Mononuclear cell (primary cell): ENCODE results near the gene CANT1. TPM values are rescaled to one million over a fixed set of nuclear protein-coding genes. Genes with fewer than 3 reads are reported as not detected.

Experiments used
- H3K27me3 ChIP-seq: 2 replicates; pipeline ENCODE4 v1.6.0; 2011; ENCODE audit warnings: low read length, control low read depth; ENCODE audit not compliant: insufficient read depth
- H3K4me1 ChIP-seq: 2 replicates; pipeline ENCODE4 v1.5.1; 2011; ENCODE audit warnings: mild to moderate bottlenecking, low read length, control low read depth; ENCODE audit not compliant: insufficient read depth
- H3K4me3 ChIP-seq: 2 replicates; pipeline ENCODE4 v1.5.1; 2011; ENCODE audit warnings: mild to moderate bottlenecking, low read length, moderate library complexity
- H3K9me3 ChIP-seq: 2 replicates; pipeline ENCODE4 v1.5.1; 2011; ENCODE audit warnings: low read depth, mild to moderate bottlenecking, control low read depth, low read length
- total RNA-seq: library from RNA; depleted of rRNA; stranded (reverse); fragments of >200 nt; gene quantifications from one replicate; pipeline ENCODE4 v1.2.3, GENCODE V29; 2012

The CANT1 gene
- total RNA-seq: 28.1 TPM

DNA sequence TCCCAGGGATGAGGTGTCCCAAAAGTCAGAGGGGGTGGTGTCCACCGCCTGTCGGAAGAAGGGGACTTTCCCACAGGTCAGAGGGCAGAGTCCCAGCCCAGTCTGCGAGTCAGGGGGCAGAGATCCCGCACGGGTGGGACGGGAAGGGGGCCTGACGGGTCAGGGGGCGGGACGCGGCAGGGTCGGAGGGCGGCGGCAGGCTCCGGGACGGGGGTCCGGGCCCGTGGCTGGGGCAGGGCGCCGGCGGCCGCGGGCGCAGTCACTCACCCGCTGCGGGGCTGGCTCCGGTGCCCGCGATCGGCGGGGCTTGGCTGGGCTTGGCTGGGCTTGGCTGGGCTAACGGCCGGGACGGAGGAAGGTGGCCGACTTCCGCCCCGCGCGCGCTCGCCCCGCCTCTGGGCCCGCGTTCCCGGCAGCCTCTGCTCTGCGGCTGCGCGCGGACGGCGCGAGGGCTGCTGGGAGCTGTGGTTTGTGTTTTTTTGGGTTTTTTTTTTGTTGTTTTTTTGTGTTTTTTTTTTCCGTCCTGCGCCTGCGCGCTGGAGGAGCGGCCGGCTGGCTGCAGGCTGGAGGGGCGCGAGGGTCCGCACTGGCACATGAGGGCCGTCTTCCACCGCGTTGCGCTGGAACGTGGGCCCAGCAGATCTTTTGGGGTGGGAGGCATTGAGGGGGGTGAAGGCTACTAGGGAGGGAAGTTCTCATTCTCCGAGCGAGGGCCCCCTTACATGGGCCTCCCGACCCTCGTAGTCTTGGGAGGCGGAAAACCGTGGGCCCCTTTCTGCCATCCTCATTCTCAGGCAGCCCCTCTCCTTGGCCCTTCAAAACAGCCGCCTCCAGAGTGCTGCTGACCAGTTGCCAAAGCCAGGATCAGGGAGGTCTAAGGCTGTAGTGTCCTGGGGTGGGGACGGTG is at the start of gene CANT1:
TSS of gene CANT1 (minus strand) at position 368 of the 907 bp plus-strand sequence. CDS start 12,142 bp downstream, outside the sequence.
- Histone ChIP-seq H3K9me3 (no peaks in the 10 kb centered on the region), H3K4me1 (peaks cover 47% of the 10 kb centered on the region), H3K4me3 (peak within 1 kb of the TSS; percentile 88), H3K27me3 (peaks cover 1% of the 10 kb centered on the region)

DNA sequence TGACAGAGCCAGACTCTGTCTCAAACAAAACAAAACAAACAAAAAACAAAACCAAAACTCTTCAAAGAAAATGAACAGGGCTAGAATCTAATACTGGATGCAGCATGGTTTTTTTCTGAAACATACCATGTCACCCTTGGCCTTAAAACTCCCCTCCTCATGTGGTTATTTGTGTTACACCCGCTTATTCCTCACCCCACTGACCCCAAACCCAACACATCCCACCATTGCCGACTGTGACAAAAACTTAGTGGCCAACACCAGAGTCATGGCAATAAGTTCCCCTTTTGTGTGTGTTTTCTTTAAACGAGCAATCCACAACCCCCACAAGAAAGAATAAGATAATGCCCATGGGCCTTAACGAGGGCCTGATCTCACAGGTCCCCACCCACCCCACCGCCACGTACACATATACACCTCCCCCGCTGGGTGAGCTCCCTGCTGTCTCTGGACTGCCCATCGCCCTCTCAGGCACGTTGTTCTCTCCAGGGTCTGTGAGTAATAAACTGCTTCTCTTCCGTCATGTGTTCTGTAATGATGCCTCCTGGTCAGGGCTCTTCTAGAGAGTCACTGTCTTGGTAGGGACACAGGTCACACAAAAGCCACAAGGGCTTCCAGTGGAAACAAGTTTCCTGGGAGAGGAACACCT is 48.3 kb upstream of the CANT1 start:
- peaks cover 16% of the 10 kb centered on the region for H3K4me1 ChIP-seq
- no peaks in the 10 kb centered on the region for H3K9me3 ChIP-seq
- H3K27me3 ChIP-seq: no peaks in the 10 kb centered on the region
- no peak overlapping the region for H3K4me3 ChIP-seq

DNA sequence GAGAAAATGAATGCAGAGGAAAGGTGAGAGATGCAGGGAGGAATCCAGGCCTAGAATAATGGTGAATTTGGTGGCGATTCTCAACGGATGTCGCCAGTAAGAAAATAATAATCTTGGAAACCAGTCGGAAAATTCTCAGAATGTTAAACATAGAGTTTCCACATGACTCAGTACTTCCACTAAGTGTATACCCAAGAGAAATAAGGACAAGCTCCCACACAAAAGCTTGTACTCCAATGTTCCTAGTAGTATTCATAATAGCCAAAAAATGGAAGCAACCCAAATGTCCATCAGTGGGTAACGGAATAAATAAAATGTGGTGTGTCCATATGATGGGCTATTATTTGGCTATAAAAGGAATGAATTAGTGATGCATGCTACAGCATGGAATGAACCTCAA is 45.6 kb upstream of the CANT1 start:
- H3K9me3 ChIP-seq: no peaks in the 10 kb centered on the region
- peaks cover 16% of the 10 kb centered on the region for H3K4me1 ChIP-seq
- no peaks in the 10 kb centered on the region for H3K27me3 ChIP-seq
- no peak overlapping the region for H3K4me3 ChIP-seq

DNA sequence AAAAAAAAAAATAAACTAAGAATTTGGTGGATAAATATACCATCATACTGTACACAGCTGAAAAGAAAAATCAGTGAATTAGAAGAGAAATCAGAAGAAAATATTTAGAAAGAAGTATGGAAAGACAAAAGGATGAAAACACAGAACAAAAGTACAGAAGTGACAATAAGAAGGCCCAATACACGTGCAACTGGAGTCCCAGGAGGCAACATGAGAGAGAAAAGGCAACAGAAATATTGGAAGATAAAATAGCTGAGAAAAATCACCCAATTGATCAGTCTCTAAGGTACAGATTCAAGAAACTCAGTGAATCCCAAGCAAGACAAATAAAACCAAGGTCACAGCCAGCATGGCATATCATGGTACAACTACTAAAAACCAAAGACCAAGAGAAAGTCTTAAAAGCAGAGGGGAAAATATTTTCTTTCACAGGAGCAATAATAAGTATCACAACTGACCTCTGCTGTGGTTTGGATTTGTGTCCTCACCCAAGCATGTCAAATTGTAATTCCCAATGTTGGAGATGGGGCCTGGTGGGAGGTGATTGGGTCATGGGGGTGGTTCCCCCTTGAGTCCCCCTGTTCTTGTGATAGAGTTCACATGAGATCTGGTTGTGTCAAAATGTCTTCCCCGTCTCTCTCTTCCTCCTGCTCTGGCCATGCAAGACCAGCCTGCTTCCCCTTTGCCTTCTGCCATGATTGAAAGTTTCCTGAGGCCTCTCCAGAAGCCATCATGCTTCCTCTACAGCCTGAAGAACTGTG is 44.8 kb upstream of the CANT1 start:
- Histone ChIP-seq H3K4me3 (no peak overlapping the region), H3K4me1 (peaks cover 16% of the 10 kb centered on the region), H3K9me3 (no peaks in the 10 kb centered on the region), H3K27me3 (no peaks in the 10 kb centered on the region)

DNA sequence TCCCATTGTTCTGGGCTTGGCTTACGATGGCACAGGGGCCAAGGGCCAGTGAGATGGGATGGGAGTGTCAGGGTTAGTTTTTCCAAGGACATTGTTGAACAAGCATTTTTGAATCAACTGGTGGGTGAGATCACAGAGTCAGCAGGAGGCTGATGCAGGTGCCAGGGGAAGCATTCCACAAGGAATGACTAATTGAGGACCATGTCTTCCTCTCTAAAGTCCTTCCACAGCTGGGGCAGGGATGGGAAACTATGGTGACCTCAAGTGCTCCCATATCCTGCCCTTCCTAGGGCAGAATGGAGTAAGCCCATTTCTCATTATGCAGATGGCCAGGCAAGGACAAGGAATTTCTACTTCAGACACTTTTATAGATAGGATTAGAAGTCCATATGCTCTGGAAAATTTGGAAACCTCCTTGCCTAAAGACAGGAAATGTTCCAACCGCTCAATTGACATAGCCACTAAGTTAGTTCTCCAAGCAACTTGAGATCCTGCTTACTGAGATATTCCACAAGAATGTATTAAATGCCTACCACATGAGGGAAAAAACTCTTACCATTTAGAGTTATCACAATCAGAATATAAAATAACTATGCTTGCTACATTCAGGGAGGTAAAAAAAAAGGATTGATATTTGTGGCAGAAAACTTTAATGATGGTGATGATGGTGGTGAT is 43.8 kb upstream of the CANT1 start:
- Histone ChIP-seq H3K4me1 (peaks cover 7% of the 10 kb centered on the region), H3K9me3 (no peaks in the 10 kb centered on the region), H3K27me3 (no peaks in the 10 kb centered on the region), H3K4me3 (no peak overlapping the region)

DNA sequence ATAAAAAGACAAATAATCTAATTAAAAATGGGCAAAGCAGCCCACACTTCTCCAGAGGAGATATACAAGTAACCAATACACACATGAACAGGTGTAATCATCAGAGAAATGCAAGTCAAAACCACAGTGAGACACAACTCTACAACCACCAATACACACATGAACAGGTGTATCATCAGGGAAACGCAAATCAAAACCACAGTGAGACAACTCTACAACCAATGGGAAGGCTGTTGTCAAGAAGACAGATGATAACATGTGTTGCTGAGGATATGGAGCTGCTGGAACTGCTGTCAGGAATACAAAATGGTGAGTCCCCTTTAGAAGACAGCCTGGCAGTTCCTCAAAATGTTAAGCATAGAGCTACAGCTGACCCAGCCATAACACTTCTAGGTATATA is 42.6 kb upstream of the CANT1 start:
- H3K4me1 ChIP-seq: no peaks in the 10 kb centered on the region
- no peaks in the 10 kb centered on the region for H3K9me3 ChIP-seq
- no peak overlapping the region for H3K4me3 ChIP-seq
- H3K27me3 ChIP-seq: no peaks in the 10 kb centered on the region

DNA sequence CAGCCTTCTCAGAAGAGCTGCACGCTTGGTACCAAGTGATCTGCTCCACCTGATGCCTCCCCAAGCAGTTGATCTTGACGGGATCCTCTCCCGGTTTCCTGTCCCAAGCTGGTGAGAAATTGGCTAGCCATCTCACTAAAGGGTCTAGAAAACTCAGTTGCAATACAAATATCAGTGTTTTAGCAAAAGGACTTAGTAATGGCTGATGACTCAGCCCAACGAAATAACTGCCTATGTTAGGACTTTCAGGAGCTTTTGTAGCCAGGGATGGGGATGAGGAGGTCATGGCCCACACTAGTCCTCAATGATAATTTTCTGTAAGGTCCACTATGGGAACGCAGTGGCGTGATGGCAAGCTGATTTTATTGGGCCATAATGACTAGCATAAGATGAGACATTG is 41.7 kb upstream of the CANT1 start:
- Histone ChIP-seq H3K27me3 (no peaks in the 10 kb centered on the region), H3K4me3 (no peak overlapping the region), H3K4me1 (no peaks in the 10 kb centered on the region), H3K9me3 (no peaks in the 10 kb centered on the region)

DNA sequence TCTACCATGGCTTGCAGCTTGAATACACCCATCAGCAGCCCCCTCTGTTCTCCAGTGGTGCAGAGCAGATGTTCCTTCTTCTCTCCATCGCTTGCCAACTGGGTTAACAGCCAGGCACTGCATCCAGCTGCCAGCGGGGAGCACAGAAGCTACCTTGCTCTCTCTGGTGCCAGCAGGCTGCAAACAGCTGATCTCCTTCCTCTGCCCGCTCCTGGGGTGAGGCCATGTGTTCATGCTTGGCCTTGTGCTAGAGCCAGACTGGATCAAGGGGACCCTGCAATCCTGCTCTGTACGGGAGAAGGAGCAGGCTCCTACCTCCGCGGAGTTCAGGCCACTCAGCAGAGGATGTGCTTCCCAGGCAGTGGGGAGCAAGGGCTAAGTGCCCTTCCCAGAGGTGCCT is 41.0 kb upstream of the CANT1 start:
- no peak overlapping the region for H3K4me3 ChIP-seq
- no peaks in the 10 kb centered on the region for H3K9me3 ChIP-seq
- no peaks in the 10 kb centered on the region for H3K27me3 ChIP-seq
- H3K4me1 ChIP-seq: no peaks in the 10 kb centered on the region

DNA sequence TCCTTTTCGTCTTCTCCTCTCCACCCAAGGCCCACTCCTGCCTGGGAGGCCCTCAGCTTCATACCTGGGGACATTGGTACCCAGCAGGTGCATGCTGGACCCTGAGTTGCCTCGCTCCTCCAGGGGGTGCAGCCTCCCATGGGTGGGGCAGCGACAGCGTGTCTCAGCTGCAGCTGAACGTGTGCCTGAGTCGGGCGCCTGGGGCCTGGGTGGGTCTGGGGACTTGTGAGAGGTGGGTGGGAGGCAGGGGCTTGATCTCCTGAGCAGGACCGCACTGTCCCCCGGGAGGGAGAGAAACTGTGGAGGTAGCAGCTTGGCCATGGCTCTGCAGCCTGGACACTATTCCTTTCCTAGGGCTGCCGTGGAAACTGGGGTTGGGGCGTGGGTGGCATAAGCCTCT is 40.3 kb upstream of the CANT1 start:
- no peaks in the 10 kb centered on the region for H3K4me1 ChIP-seq
- H3K9me3 ChIP-seq: no peaks in the 10 kb centered on the region
- no peaks in the 10 kb centered on the region for H3K27me3 ChIP-seq
- no peak overlapping the region for H3K4me3 ChIP-seq

DNA sequence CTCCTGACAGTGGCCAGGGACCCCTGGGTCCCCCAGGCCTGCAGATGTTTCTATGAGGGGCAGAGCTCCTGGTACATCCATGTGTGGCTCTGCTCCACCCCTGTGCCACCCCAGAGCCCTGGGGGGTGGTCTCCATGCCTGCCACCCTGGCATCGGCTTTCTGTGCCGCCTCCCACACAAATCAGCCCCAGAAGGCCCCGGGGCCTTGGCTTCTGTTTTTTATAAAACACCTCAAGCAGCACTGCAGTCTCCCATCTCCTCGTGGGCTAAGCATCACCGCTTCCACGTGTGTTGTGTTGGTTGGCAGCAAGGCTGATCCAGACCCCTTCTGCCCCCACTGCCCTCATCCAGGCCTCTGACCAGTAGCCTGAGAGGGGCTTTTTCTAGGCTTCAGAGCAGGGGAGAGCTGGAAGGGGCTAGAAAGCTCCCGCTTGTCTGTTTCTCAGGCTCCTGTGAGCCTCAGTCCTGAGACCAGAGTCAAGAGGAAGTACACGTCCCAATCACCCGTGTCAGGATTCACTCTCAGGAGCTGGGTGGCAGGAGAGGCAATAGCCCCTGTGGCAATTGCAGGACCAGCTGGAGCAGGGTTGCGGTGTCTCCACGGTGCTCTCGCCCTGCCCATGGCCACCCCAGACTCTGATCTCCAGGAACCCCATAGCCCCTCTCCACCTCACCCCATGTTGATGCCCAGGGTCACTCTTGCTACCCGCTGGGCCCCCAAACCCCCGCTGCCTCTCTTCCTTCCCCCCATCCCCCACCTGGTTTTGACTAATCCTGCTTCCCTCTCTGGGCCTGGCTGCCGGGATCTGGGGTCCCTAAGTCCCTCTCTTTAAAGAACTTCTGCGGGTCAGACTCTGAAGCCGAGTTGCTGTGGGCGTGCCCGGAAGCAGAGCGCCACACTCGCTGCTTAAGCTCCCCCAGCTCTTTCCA is 39.5 kb upstream of the CANT1 start:
- Histone ChIP-seq H3K4me1 (no peaks in the 10 kb centered on the region), H3K4me3 (no peak overlapping the region), H3K27me3 (no peaks in the 10 kb centered on the region), H3K9me3 (no peaks in the 10 kb centered on the region)

DNA sequence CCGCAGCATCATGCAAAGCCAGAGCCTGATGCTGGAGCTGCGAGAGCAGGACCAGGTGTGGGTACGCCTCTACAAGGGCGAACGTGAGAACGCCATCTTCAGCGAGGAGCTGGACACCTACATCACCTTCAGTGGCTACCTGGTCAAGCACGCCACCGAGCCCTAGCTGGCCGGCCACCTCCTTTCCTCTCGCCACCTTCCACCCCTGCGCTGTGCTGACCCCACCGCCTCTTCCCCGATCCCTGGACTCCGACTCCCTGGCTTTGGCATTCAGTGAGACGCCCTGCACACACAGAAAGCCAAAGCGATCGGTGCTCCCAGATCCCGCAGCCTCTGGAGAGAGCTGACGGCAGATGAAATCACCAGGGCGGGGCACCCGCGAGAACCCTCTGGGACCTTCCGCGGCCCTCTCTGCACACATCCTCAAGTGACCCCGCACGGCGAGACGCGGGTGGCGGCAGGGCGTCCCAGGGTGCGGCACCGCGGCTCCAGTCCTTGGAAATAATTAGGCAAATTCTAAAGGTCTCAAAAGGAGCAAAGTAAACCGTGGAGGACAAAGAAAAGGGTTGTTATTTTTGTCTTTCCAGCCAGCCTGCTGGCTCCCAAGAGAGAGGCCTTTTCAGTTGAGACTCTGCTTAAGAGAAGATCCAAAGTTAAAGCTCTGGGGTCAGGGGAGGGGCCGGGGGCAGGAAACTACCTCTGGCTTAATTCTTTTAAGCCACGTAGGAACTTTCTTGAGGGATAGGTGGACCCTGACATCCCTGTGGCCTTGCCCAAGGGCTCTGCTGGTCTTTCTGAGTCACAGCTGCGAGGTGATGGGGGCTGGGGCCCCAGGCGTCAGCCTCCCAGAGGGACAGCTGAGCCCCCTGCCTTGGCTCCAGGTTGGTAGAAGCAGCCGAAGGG is 38.6 kb upstream of the CANT1 start:
- H3K27me3 ChIP-seq: no peaks in the 10 kb centered on the region
- no peaks in the 10 kb centered on the region for H3K4me1 ChIP-seq
- no peak overlapping the region for H3K4me3 ChIP-seq
- H3K9me3 ChIP-seq: no peaks in the 10 kb centered on the region

DNA sequence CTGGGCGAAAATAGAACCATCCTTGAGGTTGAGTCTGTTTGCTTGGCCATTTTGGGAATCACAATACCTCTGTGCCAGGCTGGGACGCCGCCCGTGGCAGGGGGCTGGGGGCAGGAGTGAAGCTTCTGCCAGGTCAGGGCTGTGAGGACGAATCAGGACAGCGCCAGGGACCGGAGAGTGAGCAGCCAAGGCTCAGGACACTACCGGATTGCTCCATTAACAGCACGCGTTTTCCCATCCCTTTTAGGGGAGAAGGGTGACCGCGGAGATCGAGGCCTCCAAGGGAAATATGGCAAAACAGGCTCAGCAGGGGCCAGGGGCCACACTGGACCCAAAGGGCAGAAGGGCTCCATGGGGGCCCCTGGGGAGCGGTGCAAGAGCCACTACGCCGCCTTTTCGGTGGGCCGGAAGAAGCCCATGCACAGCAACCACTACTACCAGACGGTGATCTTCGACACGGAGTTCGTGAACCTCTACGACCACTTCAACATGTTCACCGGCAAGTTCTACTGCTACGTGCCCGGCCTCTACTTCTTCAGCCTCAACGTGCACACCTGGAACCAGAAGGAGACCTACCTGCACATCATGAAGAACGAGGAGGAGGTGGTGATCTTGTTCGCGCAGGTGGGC is 37.8 kb upstream of the CANT1 start:
- Histone ChIP-seq H3K27me3 (no peaks in the 10 kb centered on the region), H3K9me3 (no peaks in the 10 kb centered on the region), H3K4me1 (no peaks in the 10 kb centered on the region), H3K4me3 (no peak overlapping the region)

DNA sequence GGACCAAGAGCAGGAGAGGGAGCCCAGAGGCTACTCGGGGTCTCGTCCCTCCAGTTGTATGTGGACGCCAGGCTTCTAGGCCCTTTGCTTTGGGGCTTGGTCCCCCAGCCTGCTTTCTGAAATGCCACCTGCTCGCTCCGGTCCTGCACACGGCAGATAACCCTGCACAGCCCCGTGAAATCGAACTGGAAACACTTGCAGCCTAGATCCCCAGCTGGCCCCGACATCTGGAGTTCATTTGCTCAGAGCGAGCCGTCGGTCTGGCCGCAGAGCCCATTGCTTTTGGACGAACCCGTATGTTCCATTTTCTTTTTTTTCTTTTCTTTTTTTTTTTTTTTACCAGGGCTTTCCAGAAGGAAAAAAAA is 37.3 kb upstream of the CANT1 start:
- H3K9me3 ChIP-seq: no peaks in the 10 kb centered on the region
- H3K4me3 ChIP-seq: no peak overlapping the region
- H3K27me3 ChIP-seq: no peaks in the 10 kb centered on the region
- no peaks in the 10 kb centered on the region for H3K4me1 ChIP-seq
